Uterus (tissue), 2 donors: Measurements from ENCODE around the gene FGFRL1.

ENCODE experiments used
- CTCF ChIP-seq, 4 experiments: fragments of 200-600 bp in 2 of 4; fragments of 450-650 bp in 2 of 4; sonication (generic) in 2 of 4; IDR thresholded peaks; one replicate each; pipeline ENCODE4 v1.5.1; 2016 to 2019; ENCODE audit warnings: antibody characterized with exemption in 4 of 4, mild to moderate bottlenecking in 2 of 4, moderate library complexity in 1 of 4
- POLR2A ChIP-seq, 2 donors: fragments of 450-650 bp; IDR thresholded peaks; one replicate each; pipeline ENCODE4 v1.6.1; 2016; ENCODE audit warnings: antibody characterized with exemption in 2 of 2, mild to moderate bottlenecking in 1 of 2, moderate library complexity in 1 of 2

GRCh38 chr4:971666-972500 lies 39.5 kb upstream of the FGFRL1 start:
- TF ChIP-seq CTCF (IDR thresholded peaks at IDR 0.05) (no peak), POLR2A (IDR thresholded peaks at IDR 0.05) (no peak)
